ENCODE results near the gene MYLK. TPM values are rescaled to one million over a fixed set of nuclear protein-coding genes. Genes with fewer than 3 reads are reported as not detected.
"Not testable (repeated sequence)": the region's sequence is repeated elsewhere in the genome, so short reads cannot be mapped to it uniquely, and the experiment has no call there.

MYLK gene
- total RNA-seq, 2 experiments from 2014 or later, result 0.11 TPM; not detected in 1

GRCh38 chr3:123621850-123622189 is 262.3 kb downstream of the MYLK start:
- POLR2A ChIA-PET, result no interaction called here
- DNase-seq, result no peak
- Mint-ChIP-seq H3K9me3 (no peaks in the 10 kb centered on the region), H3K4me1 (no peaks in the 10 kb centered on the region), H3K36me3 (no peaks in the 10 kb centered on the region), H3K27ac (no peak overlapping the region), H3K27me3 (no peaks in the 10 kb centered on the region), H3K4me3 (no peak overlapping the region)
- ATAC-seq (ENCODE audit: low read depth), result no peak

DNA sequence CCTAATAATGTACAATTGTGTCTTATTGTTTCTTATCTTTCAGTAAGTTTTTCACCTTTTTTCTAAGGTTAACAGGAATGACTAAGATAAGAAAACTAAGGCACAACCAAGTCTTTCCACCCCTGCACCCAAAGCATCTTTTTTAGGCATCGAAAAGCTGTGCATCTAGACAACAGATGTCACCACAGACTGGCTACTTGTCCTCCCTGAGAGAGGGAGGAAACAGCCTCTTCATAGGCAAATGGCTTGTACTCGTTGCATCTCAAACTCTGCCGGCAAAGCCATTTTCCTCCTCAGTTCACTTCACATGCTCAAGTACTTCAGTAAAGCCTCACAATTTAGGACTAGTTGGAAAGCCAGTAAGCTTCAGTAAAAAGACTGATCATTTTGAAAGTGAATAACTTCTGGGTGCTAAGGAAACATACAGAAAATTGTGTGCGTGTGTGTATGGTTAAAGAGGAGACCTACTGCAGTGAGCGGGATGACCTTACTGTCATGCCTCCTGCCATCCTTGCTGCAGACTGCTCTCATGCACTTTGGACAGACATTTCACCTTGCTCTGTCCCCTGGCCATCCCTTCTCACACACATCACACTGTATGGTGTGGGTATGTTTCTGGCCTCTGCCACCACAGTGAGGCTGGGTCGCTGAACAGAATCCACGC is 262.8 kb downstream of the MYLK start:
- DNase-seq, result no peak
- no peaks in the 10 kb centered on the region for H3K27me3 Mint-ChIP-seq
- no peaks in the 10 kb centered on the region for H3K4me1 Mint-ChIP-seq
- no peaks in the 10 kb centered on the region for H3K9me3 Mint-ChIP-seq
- ATAC-seq (ENCODE audit: low read depth), result no peak
- POLR2A ChIA-PET, result interaction anchor here (0.5 kb wide), 1 partner anchor 12 kb away, joined by 5 read pairs; no protein-coding TSS in a partner anchor
- no peak overlapping the region for H3K27ac Mint-ChIP-seq
- no peaks in the 10 kb centered on the region for H3K36me3 Mint-ChIP-seq
- no peak overlapping the region for H3K4me3 Mint-ChIP-seq

DNA sequence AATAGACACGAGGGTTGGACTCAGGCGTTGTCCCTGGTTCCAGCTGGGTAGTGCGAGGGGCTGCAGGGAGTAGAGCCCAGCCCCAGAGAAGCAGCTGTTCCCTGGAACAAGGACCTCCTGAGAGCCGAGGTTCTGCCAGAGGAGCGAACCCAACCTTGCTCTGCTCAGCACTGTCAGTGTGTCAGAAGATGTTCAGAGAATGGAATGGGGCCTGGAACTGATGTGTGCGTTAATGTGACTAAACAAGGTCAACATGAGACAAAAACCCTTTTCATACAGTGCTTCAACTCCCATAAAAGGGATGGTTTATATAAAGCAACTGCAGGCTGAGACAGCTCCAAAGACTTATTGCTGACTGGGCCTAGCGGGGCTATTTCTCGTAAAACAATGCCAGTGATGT is 263.8 kb downstream of the MYLK start:
- Mint-ChIP-seq H3K4me1 (no peaks in the 10 kb centered on the region), H3K27me3 (no peaks in the 10 kb centered on the region), H3K4me3 (no peak overlapping the region), H3K9me3 (no peaks in the 10 kb centered on the region), H3K27ac (no peak overlapping the region), H3K36me3 (no peaks in the 10 kb centered on the region)
- DNase-seq (no peak), ATAC-seq (ENCODE audit: low read depth) (no peak)
- POLR2A ChIA-PET, result no interaction called here

DNA sequence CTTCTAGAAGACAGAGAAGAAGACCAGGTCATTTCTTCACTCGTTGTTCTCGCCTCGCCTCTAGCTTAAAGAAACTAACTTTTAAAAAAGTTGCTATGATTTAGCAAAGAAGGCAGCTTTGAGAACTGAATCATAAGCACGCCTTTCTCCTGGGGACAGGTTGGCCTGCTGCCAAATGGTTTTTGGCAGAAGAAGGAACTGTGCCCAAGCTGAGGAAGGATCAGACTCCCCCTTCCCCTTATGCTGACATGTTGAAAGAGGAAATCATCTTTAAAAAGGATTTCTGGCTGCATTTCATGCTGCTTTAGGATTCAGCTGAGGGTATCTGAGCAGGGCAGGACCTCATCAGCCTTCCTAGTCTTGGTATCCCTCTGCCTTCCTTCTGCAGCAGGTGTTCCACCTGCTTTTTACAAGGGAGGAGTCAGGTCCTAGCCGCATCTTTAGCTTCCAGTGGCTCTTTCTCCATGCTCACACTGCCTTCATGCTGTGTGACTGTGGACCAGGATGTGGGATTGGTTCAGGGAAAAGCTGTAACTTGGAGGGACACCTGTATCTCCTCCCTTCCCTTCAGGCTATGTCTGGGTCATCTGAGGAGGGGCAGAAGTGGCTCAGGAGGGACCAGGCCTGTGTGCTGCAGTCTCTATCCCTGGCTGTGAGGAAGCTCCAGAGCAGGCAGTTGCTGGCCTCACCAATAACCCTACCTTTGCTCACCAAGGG is 265.2 kb downstream of the MYLK start:
- DNase-seq, result no peak
- POLR2A ChIA-PET, result no interaction called here

GRCh38 chr3:123618076-123618708 is 265.9 kb downstream of the MYLK start:
- POLR2A ChIA-PET, result no interaction called here
- Mint-ChIP-seq H3K4me3 (no peak overlapping the region), H3K36me3 (peaks cover 2% of the 10 kb centered on the region), H3K27ac (no peak overlapping the region), H3K9me3 (no peaks in the 10 kb centered on the region), H3K4me1 (no peaks in the 10 kb centered on the region), H3K27me3 (no peaks in the 10 kb centered on the region)
- DNase-seq, result no peak
- no peak for ATAC-seq (ENCODE audit: low read depth)

More for the DNA sequence above, 265.2 kb downstream of the MYLK start:
- Mint-ChIP-seq H3K4me3 (no peak overlapping the region), H3K27ac (no peak overlapping the region), H3K9me3 (no peaks in the 10 kb centered on the region), H3K36me3 (peaks cover 2% of the 10 kb centered on the region), H3K4me1 (no peaks in the 10 kb centered on the region), H3K27me3 (no peaks in the 10 kb centered on the region)
- ATAC-seq (ENCODE audit: low read depth), result no peak

GRCh38 chr3:123616593-123616992 is 267.5 kb downstream of the MYLK start:
- ATAC-seq (ENCODE audit: low read depth) (no peak), DNase-seq (no peak)
- H3K4me1 Mint-ChIP-seq, result no peaks in the 10 kb centered on the region
- H3K27ac Mint-ChIP-seq, result no peak overlapping the region
- no peaks in the 10 kb centered on the region for H3K27me3 Mint-ChIP-seq
- no peak overlapping the region for H3K4me3 Mint-ChIP-seq
- POLR2A ChIA-PET, result no interaction called here
- peaks cover 2% of the 10 kb centered on the region for H3K36me3 Mint-ChIP-seq
- no peaks in the 10 kb centered on the region for H3K9me3 Mint-ChIP-seq

- Mint-ChIP-seq H3K27ac (no peak overlapping the region), H3K4me3 (no peak overlapping the region), H3K4me1 (peaks cover 4% of the 10 kb centered on the region), H3K36me3 (peaks cover 2% of the 10 kb centered on the region), H3K9me3 (no peaks in the 10 kb centered on the region), H3K27me3 (no peaks in the 10 kb centered on the region)
- POLR2A ChIA-PET, result no interaction called here
- no peak for DNase-seq
- ATAC-seq (ENCODE audit: low read depth), result no peak
Measured at GRCh38 chr3:123613543-123613942, 270.6 kb downstream of the MYLK start.

DNA sequence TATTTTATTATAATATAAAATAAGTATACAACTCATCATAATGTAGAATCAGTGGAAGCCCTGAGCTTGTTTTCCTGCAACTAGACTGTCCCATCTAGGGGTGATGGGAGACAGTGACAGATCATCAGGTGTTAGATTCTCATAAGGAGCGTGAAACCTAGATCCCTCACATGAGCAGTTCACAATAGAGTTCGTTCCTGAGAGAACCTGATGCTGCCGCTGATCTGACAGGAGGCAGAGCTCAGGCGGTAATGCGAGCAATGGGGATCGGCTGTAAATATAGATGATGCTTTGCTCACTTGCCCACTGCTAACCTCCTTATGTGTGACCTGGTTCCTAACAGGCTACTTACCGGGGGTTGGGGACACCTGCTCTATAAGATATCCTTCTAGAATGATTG is 272.5 kb downstream of the MYLK start:
- ATAC-seq (ENCODE audit: low read depth); H3K27ac Mint-ChIP-seq; DNase-seq; H3K4me3 Mint-ChIP-seq; H3K36me3 Mint-ChIP-seq; H3K9me3 Mint-ChIP-seq; POLR2A ChIA-PET; H3K4me1 Mint-ChIP-seq; H3K27me3 Mint-ChIP-seq: not testable (repeated sequence)

DNA sequence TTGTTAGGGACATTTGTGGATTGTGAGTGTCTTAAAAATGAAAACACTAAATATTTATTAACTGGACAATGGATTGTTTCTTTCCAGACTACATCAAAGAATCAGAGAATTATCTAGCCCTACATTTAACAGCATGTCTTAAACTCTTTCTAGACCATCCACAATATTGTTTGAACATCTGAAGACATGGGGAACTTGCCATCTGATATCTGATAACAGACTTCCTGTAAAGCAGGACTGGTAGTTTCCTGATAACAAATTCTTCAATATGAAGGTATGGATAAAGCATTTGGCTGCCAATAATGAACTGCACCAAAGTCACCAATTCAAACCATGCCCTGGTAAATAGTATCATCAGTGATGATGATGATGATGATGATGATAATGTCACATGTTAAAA is 273.1 kb downstream of the MYLK start:
- H3K27ac Mint-ChIP-seq, result no peak overlapping the region
- DNase-seq, result no peak
- no peaks in the 10 kb centered on the region for H3K9me3 Mint-ChIP-seq
- peaks cover 6% of the 10 kb centered on the region for H3K4me1 Mint-ChIP-seq
- no peak for ATAC-seq (ENCODE audit: low read depth)
- POLR2A ChIA-PET, result no interaction called here
- peaks cover 5% of the 10 kb centered on the region for H3K36me3 Mint-ChIP-seq
- no peak overlapping the region for H3K4me3 Mint-ChIP-seq
- no peaks in the 10 kb centered on the region for H3K27me3 Mint-ChIP-seq

DNA sequence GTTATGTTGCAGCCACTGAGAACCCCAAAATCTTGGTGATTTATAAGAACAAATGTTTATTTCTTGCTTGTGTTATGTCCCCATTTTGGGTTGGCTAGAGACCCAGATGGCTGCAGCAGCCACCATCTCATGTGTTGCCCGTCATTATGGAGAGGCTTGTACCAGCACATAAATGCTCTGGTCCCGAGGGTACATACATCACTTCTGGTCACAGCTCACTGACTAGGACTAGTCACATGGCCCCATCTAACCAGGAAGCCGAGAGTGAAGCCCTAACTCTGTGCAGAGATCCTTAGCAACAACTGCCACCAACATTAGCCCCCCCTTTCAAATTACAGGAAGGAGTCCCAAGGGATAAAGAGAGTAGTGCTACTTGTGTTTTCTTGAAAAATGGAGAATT is 273.8 kb downstream of the MYLK start:
- POLR2A ChIA-PET, result no interaction called here
- H3K27me3 Mint-ChIP-seq, result no peaks in the 10 kb centered on the region
- H3K4me3 Mint-ChIP-seq, result no peak overlapping the region
- DNase-seq (no peak), ATAC-seq (ENCODE audit: low read depth) (no peak)
- H3K27ac Mint-ChIP-seq, result no peak overlapping the region
- H3K4me1 Mint-ChIP-seq, result peaks cover 6% of the 10 kb centered on the region
- peaks cover 7% of the 10 kb centered on the region for H3K36me3 Mint-ChIP-seq
- no peaks in the 10 kb centered on the region for H3K9me3 Mint-ChIP-seq

- Mint-ChIP-seq H3K4me3 (no peak overlapping the region), H3K36me3 (peaks cover 6% of the 10 kb centered on the region), H3K4me1 (peaks cover 8% of the 10 kb centered on the region), H3K9me3 (no peaks in the 10 kb centered on the region), H3K27ac (no peak overlapping the region), H3K27me3 (no peaks in the 10 kb centered on the region)
- POLR2A ChIA-PET, result no interaction called here
- ATAC-seq (ENCODE audit: low read depth) (no peak), DNase-seq (no peak)
Measured at GRCh38 chr3:123609063-123609462, 275.1 kb downstream of the MYLK start.

GRCh38 chr3:123608263-123608937 is 275.7 kb downstream of the MYLK start:
- Mint-ChIP-seq H3K27ac (no peak overlapping the region), H3K36me3 (peaks cover 5% of the 10 kb centered on the region), H3K4me1 (peaks cover 8% of the 10 kb centered on the region), H3K9me3 (no peaks in the 10 kb centered on the region), H3K4me3 (no peak overlapping the region), H3K27me3 (no peaks in the 10 kb centered on the region)
- POLR2A ChIA-PET, result no interaction called here
- no peak for DNase-seq
- ATAC-seq (ENCODE audit: low read depth), result no peak

GRCh38 chr3:123606527-123606926 is 277.6 kb downstream of the MYLK start:
- no peak for ATAC-seq (ENCODE audit: low read depth)
- H3K9me3 Mint-ChIP-seq, result no peaks in the 10 kb centered on the region

More at GRCh38 chr3:123606527-123606926, 277.6 kb downstream of the MYLK start:
- POLR2A ChIA-PET, result no interaction called here
- Mint-ChIP-seq H3K27me3 (no peaks in the 10 kb centered on the region), H3K4me3 (no peak overlapping the region), H3K27ac (no peak overlapping the region), H3K36me3 (peaks cover 5% of the 10 kb centered on the region), H3K4me1 (peaks cover 8% of the 10 kb centered on the region)
- DNase-seq, result no peak

Measured in activated naive CD8-positive, alpha-beta T cell treated with anti-CD3 and anti-CD28 coated beads, Interleukin-2, amount 10 ng/mL, durations not matched to agents 7 days and 5 days (primary cell).